Activated CD8-positive, alpha-beta memory T cell treated with anti-CD3 and anti-CD28 coated beads, Interleukin-2, amount 50 U/mL, for 4 hours (primary cell): ENCODE results near the gene DIP2C.
"Not testable (repeated sequence)": the region's sequence is repeated elsewhere in the genome, so short reads cannot be mapped to it uniquely, and the experiment has no call there.

Experiments used
- DNase-seq: peaks from one replicate; pipeline ENCODE4 v3.0.0-alpha.2; 2020

Gene DIP2C

GRCh38 chr10:673492-673891, 16.0 kb downstream of the DIP2C start:
- no peak for DNase-seq

GRCh38 chr10:672992-673391, 16.5 kb downstream of the DIP2C start:
- DNase-seq = no peak

- no peak for DNase-seq
These were observed 17.3 kb downstream of the DIP2C start for GRCh38 chr10:672203-672602.

- no peak for DNase-seq
These were observed 18.5 kb downstream of the DIP2C start for GRCh38 chr10:670990-671389.

- no peak for DNase-seq
These were observed 19.4 kb downstream of the DIP2C start for GRCh38 chr10:670038-670437.

- no peak for DNase-seq
These were observed 20.5 kb downstream of the DIP2C start for GRCh38 chr10:668786-669485.

- no peak for DNase-seq
These were observed 21.8 kb downstream of the DIP2C start for GRCh38 chr10:667602-668143.

- DNase-seq = no peak
These were observed 22.4 kb downstream of the DIP2C start for GRCh38 chr10:667096-667495.

- DNase-seq = no peak
These were observed 23.0 kb downstream of the DIP2C start for GRCh38 chr10:666237-667012.

- DNase-seq = no peak
These were observed 23.8 kb downstream of the DIP2C start for GRCh38 chr10:665579-666091.

GRCh38 chr10:664893-665292, 24.6 kb downstream of the DIP2C start:
- DNase-seq = no peak

- no peak for DNase-seq
These were observed 25.2 kb downstream of the DIP2C start for GRCh38 chr10:664301-664700.

GRCh38 chr10:663831-664251, 25.6 kb downstream of the DIP2C start:
- DNase-seq = no peak

- DNase-seq = no peak
These were observed 26.1 kb downstream of the DIP2C start for GRCh38 chr10:663466-663751.

GRCh38 chr10:662686-663465, 26.6 kb downstream of the DIP2C start:
- no peak for DNase-seq

- DNase-seq = no peak
These were observed 27.3 kb downstream of the DIP2C start for GRCh38 chr10:662223-662605.

GRCh38 chr10:661597-662222, 27.8 kb downstream of the DIP2C start:
- no peak for DNase-seq

GRCh38 chr10:660970-661596, 28.4 kb downstream of the DIP2C start:
- DNase-seq = no peak

GRCh38 chr10:660413-660969, 29.0 kb downstream of the DIP2C start:
- DNase-seq = no peak

- DNase-seq = no peak
These were observed 29.8 kb downstream of the DIP2C start for GRCh38 chr10:659688-660141.

- DNase-seq = not testable (repeated sequence)
These were observed 31.6 kb downstream of the DIP2C start for GRCh38 chr10:657816-658350.

GRCh38 chr10:656883-657282, 32.6 kb downstream of the DIP2C start:
- DNase-seq = no peak
